ENCODE measurements around the gene DAPK1. TPM values are rescaled to one million over a fixed set of nuclear protein-coding genes. Genes with fewer than 3 reads are reported as not detected.

DAPK1 gene
- total RNA-seq, 4 donors from 2014 or later = 14.5 to 28.3 (median 20.7) TPM

DNA sequence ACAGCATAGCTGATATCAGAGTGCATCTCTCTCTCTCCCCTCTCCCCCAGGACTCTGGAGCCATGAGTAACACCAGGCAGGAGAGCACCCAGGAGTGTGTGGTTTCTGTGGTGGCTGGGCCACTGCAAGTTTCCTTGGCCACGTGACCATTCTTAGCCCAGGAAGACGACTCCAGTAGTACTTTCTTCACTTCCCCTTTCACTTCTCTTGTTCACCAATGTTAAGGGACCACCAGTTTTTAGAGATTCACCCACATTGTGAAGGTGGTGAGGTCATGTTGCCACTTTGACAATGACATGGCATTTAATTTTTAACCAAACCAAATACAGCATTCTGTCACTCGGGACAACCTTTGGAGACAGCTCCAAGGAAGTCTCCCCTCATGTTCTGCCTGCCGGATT lies 17.9 kb upstream of the DAPK1 start:
- in situ Hi-C loops (cut with MboI; ENCODE audit: low pct_ligation_motif_present in 1 of 4, low pct_unique_long_range_greater_than_20kb in 1 of 4, low sequenced_read_pairs in 3 of 4) = no loop called here
- Histone ChIP-seq H3K4me3 (no peak overlapping the region), H3K36me3 (no peaks in the 10 kb centered on the region), H3K9me3 (no peaks in the 10 kb centered on the region), H3K4me1 (no peaks in the 10 kb centered on the region), H3K27ac (no peak overlapping the region), H3K27me3 (no peaks in the 10 kb centered on the region)
- intact Hi-C loops (cut with DNase I; ENCODE audit: low total_unique reads) = no loop called here
- no peak for TF ChIP-seq CTCF (IDR thresholded peaks at IDR 0.05)
- no peak for TF ChIP-seq POLR2A (IDR thresholded peaks at IDR 0.05)
- TF ChIP-seq EP300 (IDR thresholded peaks at IDR 0.05; ENCODE audit: low read depth) = no peak
- TF ChIP-seq POLR2AphosphoS5 (IDR thresholded peaks at IDR 0.05) = no peak
- 40 to 74% methylated on average over 1 to 4 of the region's 4 CpGs for WGBS, 2 donors (ENCODE audit: low coverage in 1 of 2)
- DNase-seq = peak; percentile 34

GRCh38 chr9:87481890-87482855 lies 15.5 kb upstream of the DAPK1 start:
- no peaks in the 10 kb centered on the region for H3K9me3 ChIP-seq
- in situ Hi-C loops (cut with MboI; ENCODE audit: low pct_ligation_motif_present in 1 of 4, low pct_unique_long_range_greater_than_20kb in 1 of 4, low sequenced_read_pairs in 3 of 4) = no loop called here
- WGBS, 2 donors (ENCODE audit: low coverage in 1 of 2) = 58 to 77% methylated on average over 2 to 4 of the region's 4 CpGs
- no peak overlapping the region for H3K27ac ChIP-seq
- H3K4me1 ChIP-seq = no peaks in the 10 kb centered on the region
- intact Hi-C loops (cut with DNase I; ENCODE audit: low total_unique reads) = no loop called here
- no peak overlapping the region for H3K4me3 ChIP-seq
- H3K27me3 ChIP-seq = no peaks in the 10 kb centered on the region
- no peaks in the 10 kb centered on the region for H3K36me3 ChIP-seq
- TF ChIP-seq EP300 (IDR thresholded peaks at IDR 0.05; ENCODE audit: low read depth) (no peak), POLR2A (IDR thresholded peaks at IDR 0.05) (no peak), CTCF (IDR thresholded peaks at IDR 0.05) (no peak), POLR2AphosphoS5 (IDR thresholded peaks at IDR 0.05) (no peak)
- DNase-seq = no peak

DNA sequence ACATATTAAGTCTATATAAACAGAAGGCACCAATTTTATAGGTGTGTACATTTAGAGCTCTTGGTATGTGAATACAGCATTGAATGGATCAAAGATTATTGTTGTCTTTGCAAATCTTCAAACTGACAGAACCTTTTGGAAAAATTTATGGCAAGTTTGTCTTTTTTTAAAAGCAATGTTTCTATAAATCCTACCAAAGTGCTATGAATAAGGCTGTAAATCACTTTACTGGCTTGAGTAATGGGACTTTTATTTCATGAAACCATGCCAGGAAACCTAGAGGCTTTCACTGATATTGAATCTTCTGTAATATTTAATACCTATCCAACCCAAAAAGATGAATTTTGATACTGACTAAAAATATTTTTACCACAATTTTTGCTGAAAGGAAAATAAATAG lies 7.4 kb upstream of the DAPK1 start:
- H3K27me3 ChIP-seq = no peaks in the 10 kb centered on the region
- H3K9me3 ChIP-seq = no peaks in the 10 kb centered on the region
- intact Hi-C loops (cut with DNase I; ENCODE audit: low total_unique reads) (no loop called here), in situ Hi-C loops (cut with MboI; ENCODE audit: low pct_ligation_motif_present in 1 of 4, low pct_unique_long_range_greater_than_20kb in 1 of 4, low sequenced_read_pairs in 3 of 4) (no loop called here)
- H3K36me3 ChIP-seq = no peaks in the 10 kb centered on the region
- no peak overlapping the region for H3K4me3 ChIP-seq
- H3K27ac ChIP-seq = no peak overlapping the region
- TF ChIP-seq POLR2A (IDR thresholded peaks at IDR 0.05) (no peak), CTCF (IDR thresholded peaks at IDR 0.05) (no peak), EP300 (IDR thresholded peaks at IDR 0.05; ENCODE audit: low read depth) (no peak), POLR2AphosphoS5 (IDR thresholded peaks at IDR 0.05) (no peak)
- no peaks in the 10 kb centered on the region for H3K4me1 ChIP-seq
- DNase-seq = no peak

DNA sequence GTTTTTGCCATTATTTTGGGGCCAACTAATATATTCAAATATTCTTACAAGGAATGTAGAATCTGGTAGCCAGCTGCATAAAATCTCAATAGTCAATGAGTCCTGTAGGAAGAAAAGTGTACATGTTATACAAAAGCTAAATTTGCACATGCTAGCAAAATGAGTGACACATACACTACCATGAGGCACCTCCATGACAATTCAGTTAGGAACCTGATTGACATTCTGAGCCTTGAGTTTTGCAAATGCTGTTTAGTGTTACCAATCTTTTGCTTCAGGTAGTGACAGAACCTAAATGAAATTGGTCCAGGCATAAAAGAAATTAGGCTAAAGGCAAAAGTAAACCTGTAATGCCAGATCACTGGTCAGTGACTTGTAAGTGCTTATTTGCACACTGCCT lies 6.8 kb upstream of the DAPK1 start:
- no peaks in the 10 kb centered on the region for H3K9me3 ChIP-seq
- no peak overlapping the region for H3K27ac ChIP-seq
- TF ChIP-seq CTCF (IDR thresholded peaks at IDR 0.05) (no peak), POLR2A (IDR thresholded peaks at IDR 0.05) (no peak), EP300 (IDR thresholded peaks at IDR 0.05; ENCODE audit: low read depth) (no peak), POLR2AphosphoS5 (IDR thresholded peaks at IDR 0.05) (no peak)
- intact Hi-C loops (cut with DNase I; ENCODE audit: low total_unique reads) = no loop called here
- no peaks in the 10 kb centered on the region for H3K27me3 ChIP-seq
- no peaks in the 10 kb centered on the region for H3K36me3 ChIP-seq
- no peak for DNase-seq
- no peak overlapping the region for H3K4me3 ChIP-seq
- no peaks in the 10 kb centered on the region for H3K4me1 ChIP-seq
- in situ Hi-C loops (cut with MboI; ENCODE audit: low pct_ligation_motif_present in 1 of 4, low pct_unique_long_range_greater_than_20kb in 1 of 4, low sequenced_read_pairs in 3 of 4) = no loop called here

All from transverse colon (tissue), 4 donors.